Stomach (tissue), 4 donors: ENCODE data around the gene LMCD1.

Experiments used
- CTCF ChIP-seq, 7 experiments: fragments of 450-650 bp in 4 of 7; fragments of 200-600 bp in 3 of 7; sonication (generic) in 3 of 7; IDR thresholded peaks; one replicate each; pipeline ENCODE4 v1.5.1; 2016 to 2019; ENCODE audit warnings: antibody characterized with exemption in 7 of 7, control low read depth in 2 of 7, mild to moderate bottlenecking in 1 of 7
- POLR2A ChIP-seq, 4 donors: fragments of 450-650 bp; IDR thresholded peaks; one replicate each; pipeline ENCODE4 v1.6.1; 2016; ENCODE audit warnings: antibody characterized with exemption in 4 of 4, control low read depth in 2 of 4, mild to moderate bottlenecking in 1 of 4, moderate library complexity in 1 of 4
- POLR2AphosphoS5 ChIP-seq, 3 donors: sonication (generic); formaldehyde crosslinking; IDR thresholded peaks; one replicate each; pipeline ENCODE4 v1.6.1; 2016; ENCODE audit warnings: antibody characterized with exemption in 3 of 3

GRCh38 chr3:8503461-8503860 lies 1.8 kb downstream of the LMCD1 start:
- TF ChIP-seq CTCF (IDR thresholded peaks at IDR 0.05) (no peak), POLR2A (IDR thresholded peaks at IDR 0.05) (no peak), POLR2AphosphoS5 (IDR thresholded peaks at IDR 0.05) (no peak)
